AG04450 (cell line): ENCODE data around the gene RIN3. TPM values are rescaled to one million over a fixed set of nuclear protein-coding genes. Genes with fewer than 3 reads are reported as not detected.

ENCODE experiments used
- CTCF ChIA-PET: fragments of 300-600, 350-600 bp; formaldehyde crosslinking; extraction: SDS; loops from one replicate; lab custom pipeline; 2022; ENCODE audit warnings: antibody characterized with exemption, inconsistent platforms; lab: Charles Lee
- POLR2A ChIA-PET: fragments of 350-600 bp; formaldehyde crosslinking; extraction: SDS; loops from one replicate; lab custom pipeline; 2021; ENCODE audit warnings: antibody characterized with exemption, inconsistent platforms; lab: Yijun Ruan, JAX
- DNase-seq: peaks from one replicate; pipeline ENCODE4 v3.0.0-alpha.2; 2011; ENCODE audit warnings: low read depth, low spot score
- H3K27ac ChIP-seq: one replicate; pipeline ENCODE4 v1.5.1; 2012; ENCODE audit warnings: low read depth, low read length, control low read depth
- H3K27me3 ChIP-seq: one replicate; pipeline ENCODE4 v1.6.0; 2012; ENCODE audit warnings: low read length; ENCODE audit not compliant: control insufficient read depth, insufficient read depth
- H3K4me3 ChIP-seq: 2 replicates; pipeline ENCODE4 v1.5.1; 2011; ENCODE audit warnings: mild to moderate bottlenecking, low read depth, low read length, control low read depth
- H3K9me3 ChIP-seq: 2 replicates; pipeline ENCODE4 v1.5.1; 2012; ENCODE audit warnings: low read length; ENCODE audit not compliant: control insufficient read depth, insufficient read depth
- polyA plus RNA-seq: library from polyadenylated mRNA; depleted of rRNA; stranded (reverse); fragments of >200 nt; gene quantifications from 2 replicates; pipeline ENCODE4 v1.2.3, GENCODE V29; 2011
- TF ChIP-seq, protein P1 (sequence below): IDR thresholded peaks from 2 replicates; pipeline ENCODE4 v1.5.1; 2011; ENCODE audit warnings: low read depth, low read length, control low read depth, inconsistent platforms

The RIN3 gene
- polyA plus RNA-seq, 1 experiment, result 3.7 TPM

DNA sequence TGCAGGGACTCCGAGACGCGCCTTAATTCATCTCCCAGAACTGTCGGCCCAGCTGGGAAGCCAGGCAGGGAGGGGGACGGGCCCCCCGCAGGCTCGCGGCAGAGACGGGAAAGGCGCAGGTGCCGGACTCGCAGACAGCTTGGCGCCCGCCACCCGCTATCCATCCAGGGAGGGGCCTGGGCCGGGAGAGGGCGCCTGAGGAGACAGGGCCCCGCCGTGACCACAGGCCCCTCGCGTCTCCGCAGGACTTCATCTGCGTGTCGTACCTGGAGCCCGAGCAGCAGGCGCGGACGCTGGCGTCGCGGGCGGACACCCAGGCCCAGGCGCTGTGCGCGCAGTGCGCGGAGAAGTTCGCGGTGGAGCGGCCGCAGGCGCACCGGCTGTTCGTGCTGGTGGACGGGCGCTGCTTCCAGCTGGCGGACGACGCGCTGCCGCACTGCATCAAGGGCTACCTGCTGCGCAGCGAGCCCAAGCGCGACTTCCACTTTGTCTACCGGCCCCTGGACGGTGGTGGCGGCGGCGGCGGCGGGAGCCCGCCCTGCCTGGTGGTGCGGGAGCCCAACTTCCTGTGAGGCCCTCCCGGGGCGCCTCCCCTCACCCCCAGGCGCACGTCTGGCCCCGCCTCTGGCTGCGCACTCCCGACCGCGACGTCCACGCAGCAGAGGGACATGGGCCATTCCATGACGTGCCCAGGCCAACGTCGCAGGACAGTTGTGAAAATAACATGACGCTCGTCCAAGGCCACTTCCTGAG, 174.3 kb downstream of the RIN3 start:
- no peak for DNase-seq
- no peaks in the 10 kb centered on the region for H3K27me3 ChIP-seq
- no peak overlapping the region for H3K4me3 ChIP-seq
- ChIA-PET POLR2A (no interaction called here), CTCF (interaction anchor here (0.7 to 6.2 kb wide), 6 partner anchors 18 to 582 kb away, joined by 3 to 164 read pairs (median 4); partner anchors contain the start of gene ATXN3)
- TF ChIP-seq, protein P1, sequence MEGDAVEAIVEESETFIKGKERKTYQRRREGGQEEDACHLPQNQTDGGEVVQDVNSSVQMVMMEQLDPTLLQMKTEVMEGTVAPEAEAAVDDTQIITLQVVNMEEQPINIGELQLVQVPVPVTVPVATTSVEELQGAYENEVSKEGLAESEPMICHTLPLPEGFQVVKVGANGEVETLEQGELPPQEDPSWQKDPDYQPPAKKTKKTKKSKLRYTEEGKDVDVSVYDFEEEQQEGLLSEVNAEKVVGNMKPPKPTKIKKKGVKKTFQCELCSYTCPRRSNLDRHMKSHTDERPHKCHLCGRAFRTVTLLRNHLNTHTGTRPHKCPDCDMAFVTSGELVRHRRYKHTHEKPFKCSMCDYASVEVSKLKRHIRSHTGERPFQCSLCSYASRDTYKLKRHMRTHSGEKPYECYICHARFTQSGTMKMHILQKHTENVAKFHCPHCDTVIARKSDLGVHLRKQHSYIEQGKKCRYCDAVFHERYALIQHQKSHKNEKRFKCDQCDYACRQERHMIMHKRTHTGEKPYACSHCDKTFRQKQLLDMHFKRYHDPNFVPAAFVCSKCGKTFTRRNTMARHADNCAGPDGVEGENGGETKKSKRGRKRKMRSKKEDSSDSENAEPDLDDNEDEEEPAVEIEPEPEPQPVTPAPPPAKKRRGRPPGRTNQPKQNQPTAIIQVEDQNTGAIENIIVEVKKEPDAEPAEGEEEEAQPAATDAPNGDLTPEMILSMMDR, result no peak
- no peaks in the 10 kb centered on the region; the same call in 1 of the 2 replicates for H3K9me3 ChIP-seq
- no peak overlapping the region for H3K27ac ChIP-seq

DNA sequence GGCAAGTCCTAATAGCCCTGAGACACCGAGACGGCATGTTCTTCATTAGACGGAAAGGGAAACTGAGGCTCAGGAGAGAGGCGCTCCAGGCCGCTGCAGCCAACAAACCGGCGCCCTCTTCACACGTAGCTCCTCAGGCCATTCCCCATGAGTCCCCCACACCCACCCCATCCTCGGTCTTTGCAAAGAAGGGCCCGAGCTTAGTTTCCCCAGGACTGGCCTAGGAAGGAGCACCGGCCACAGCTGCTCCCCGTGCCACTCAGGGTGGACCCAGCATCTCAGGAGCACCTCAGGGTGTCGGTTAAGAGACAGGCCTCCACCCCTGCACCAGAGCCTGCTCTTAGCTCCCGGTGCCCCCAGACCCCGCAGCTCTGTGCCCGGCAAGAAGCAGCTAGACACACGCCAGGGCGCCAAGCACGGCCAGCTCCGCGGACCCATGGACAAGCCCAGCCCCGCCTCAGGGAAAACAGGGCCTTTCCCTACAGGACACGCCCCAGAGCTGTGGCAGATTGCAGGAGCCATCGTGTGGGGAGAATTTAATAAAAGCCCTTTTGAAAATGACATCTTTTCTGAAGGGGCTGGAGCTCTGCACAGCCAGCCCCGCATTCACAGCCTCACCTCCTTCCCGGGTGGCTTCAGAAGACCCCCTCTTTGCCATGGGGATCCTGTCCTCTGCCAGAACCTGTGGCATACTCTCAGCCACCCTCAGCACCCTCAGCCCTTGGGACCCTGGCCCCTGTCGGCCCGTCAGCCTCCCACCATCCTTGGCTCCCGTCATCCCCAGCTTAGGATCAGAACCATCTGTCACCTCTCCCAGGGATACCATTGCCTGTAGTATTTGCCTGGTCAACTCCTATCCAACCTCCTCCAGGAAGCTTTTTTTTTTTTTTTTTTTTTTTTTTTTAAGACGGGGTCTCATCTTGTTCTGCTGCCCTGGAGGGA, 175.1 kb downstream of the RIN3 start:
- TF ChIP-seq, protein P1, result no peak
- Histone ChIP-seq H3K27me3 (no peaks in the 10 kb centered on the region), H3K9me3 (no peaks in the 10 kb centered on the region; the same call in 1 of the 2 replicates), H3K27ac (no peak overlapping the region), H3K4me3 (no peak overlapping the region)
- DNase-seq, result no peak
- CTCF ChIA-PET, result interaction anchor here (0.6 to 6.2 kb wide), 7 partner anchors 10 to 630 kb away, joined by 3 to 164 read pairs (median 4); no protein-coding TSS in a partner anchor
- POLR2A ChIA-PET, result no interaction called here

- H3K4me3 ChIP-seq, result no peak overlapping the region
- peak; percentile 10 for DNase-seq
- POLR2A ChIA-PET, result interaction anchor here (0.8 kb wide), 1 partner anchor 43 kb away, joined by 3 read pairs; no protein-coding TSS in a partner anchor
- no peaks in the 10 kb centered on the region; the same call in 1 of the 2 replicates for H3K9me3 ChIP-seq
- TF ChIP-seq, protein P1, result peak; percentile 61
- no peak overlapping the region for H3K27ac ChIP-seq
- CTCF ChIA-PET, result interaction anchor here (1.1 to 6.2 kb wide), 6 partner anchors 8 to 229 kb away, joined by 3 to 164 read pairs (median 4); no protein-coding TSS in a partner anchor
- H3K27me3 ChIP-seq, result peaks cover 4% of the 10 kb centered on the region
Observed at GRCh38 chr14:92690171-92691011, 176.8 kb downstream of the RIN3 start.

DNA sequence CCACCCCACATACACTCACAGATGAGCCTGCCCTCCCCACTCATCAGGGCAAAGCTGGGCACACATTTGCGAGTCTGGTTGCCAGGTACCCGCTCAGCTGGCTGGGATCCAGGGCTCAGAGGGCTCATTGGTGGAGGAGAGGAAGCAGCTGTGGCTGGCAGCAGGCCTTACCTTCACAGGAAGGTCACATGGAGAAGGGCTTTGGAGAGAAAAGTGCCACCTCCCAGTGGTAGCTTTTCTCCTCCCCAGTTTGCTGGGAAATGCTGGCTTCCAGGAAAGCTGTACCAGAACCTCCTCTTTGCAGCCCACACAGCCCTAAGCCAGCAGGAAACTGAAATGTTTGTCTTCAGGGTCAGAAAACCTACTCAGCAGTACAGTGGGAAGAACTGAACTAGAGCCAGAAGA, 179.2 kb downstream of the RIN3 start:
- Histone ChIP-seq H3K27ac (no peak overlapping the region), H3K4me3 (no peak overlapping the region), H3K9me3 (no peaks in the 10 kb centered on the region), H3K27me3 (peaks cover 4% of the 10 kb centered on the region)
- TF ChIP-seq, protein P1, result no peak
- DNase-seq, result no peak
- POLR2A ChIA-PET, result interaction anchor here (0.6 kb wide), 1 partner anchor 338 kb away, joined by 3 read pairs; no protein-coding TSS in a partner anchor
- CTCF ChIA-PET, result interaction anchor here (1.2 kb wide), 1 partner anchor 91 kb away, joined by 5 read pairs; no protein-coding TSS in a partner anchor
